ENCODE data around the gene OSBPL10. TPM values are rescaled to one million over a fixed set of nuclear protein-coding genes. Genes with fewer than 3 reads are reported as not detected.

The OSBPL10 gene
- total RNA-seq, 1 donor from 2014 or later: 3.8 TPM

DNA sequence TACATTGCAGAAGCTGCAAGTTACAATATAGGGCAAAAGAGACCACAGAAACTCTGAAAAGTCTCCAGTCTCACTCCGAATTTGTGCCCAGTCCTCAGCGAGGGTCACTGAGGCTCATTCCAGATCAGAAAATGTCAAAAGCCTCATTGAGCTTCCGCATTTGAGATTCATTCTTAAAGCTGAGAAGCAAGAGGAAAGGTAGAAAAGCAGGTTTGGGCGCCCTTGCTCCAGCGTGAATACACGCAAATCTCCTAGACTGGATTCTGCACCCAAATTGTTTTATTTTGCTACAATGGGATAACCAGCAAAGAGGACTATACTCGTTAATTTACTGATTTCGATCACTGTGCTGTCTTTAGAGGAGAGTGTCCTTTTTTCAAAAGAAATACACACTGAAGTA lies 236.1 kb downstream of the OSBPL10 start:
- H3K4me3 Mint-ChIP-seq (ENCODE audit: unreplicated experiment): no peak overlapping the region
- no peaks in the 10 kb centered on the region for H3K27me3 Mint-ChIP-seq (ENCODE audit: unreplicated experiment)
- H3K4me1 Mint-ChIP-seq (ENCODE audit: low read depth, unreplicated experiment): peaks cover 3% of the 10 kb centered on the region
- no peaks in the 10 kb centered on the region for H3K36me3 Mint-ChIP-seq (ENCODE audit: unreplicated experiment)
- no peak overlapping the region for H3K27ac Mint-ChIP-seq (ENCODE audit: unreplicated experiment)
- no peaks in the 10 kb centered on the region for H3K9me3 Mint-ChIP-seq (ENCODE audit: unreplicated experiment)
- TF ChIP-seq, protein P1, sequence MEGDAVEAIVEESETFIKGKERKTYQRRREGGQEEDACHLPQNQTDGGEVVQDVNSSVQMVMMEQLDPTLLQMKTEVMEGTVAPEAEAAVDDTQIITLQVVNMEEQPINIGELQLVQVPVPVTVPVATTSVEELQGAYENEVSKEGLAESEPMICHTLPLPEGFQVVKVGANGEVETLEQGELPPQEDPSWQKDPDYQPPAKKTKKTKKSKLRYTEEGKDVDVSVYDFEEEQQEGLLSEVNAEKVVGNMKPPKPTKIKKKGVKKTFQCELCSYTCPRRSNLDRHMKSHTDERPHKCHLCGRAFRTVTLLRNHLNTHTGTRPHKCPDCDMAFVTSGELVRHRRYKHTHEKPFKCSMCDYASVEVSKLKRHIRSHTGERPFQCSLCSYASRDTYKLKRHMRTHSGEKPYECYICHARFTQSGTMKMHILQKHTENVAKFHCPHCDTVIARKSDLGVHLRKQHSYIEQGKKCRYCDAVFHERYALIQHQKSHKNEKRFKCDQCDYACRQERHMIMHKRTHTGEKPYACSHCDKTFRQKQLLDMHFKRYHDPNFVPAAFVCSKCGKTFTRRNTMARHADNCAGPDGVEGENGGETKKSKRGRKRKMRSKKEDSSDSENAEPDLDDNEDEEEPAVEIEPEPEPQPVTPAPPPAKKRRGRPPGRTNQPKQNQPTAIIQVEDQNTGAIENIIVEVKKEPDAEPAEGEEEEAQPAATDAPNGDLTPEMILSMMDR (IDR thresholded peaks at IDR 0.05; ENCODE audit: partially characterized antibody, unreplicated experiment): no peak
- no peak for DNase-seq

DNA sequence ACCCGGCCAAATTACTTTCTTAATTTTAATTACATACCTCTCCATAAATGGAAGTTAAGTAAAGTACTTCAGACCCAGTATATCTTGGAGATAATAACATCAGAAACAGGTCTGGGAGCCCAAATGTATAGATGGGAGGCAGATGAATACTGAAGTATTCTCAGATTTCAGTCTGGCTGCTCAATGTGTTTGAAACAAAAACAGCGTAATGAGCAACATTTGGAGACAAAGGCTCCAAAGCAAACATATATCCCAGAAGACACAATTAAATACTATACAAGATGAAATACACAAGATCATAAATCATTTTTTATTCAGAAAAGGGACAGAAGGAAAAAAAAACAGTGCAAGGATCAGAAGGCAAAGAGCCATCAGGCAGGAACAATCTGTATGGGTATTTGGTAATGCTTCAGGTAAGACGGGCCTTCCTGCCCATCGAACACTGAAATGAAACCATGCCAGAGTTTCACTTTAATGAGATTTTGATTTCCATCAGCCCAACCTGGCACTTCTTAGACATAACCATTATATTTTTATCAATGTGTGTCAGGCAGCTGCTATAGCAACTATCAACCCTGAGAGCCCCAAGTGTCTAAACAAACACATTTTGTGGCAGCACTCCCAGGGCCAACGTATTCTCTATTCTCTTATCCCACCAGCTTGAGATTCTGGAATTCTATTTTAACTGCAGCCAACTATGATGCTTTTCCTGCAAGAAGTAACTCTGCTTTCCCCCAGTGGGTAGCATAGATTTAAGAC lies 237.6 kb downstream of the OSBPL10 start:
- Mint-ChIP-seq H3K27me3 (ENCODE audit: unreplicated experiment) (no peaks in the 10 kb centered on the region), H3K4me1 (ENCODE audit: low read depth, unreplicated experiment) (no peaks in the 10 kb centered on the region), H3K27ac (ENCODE audit: unreplicated experiment) (no peak overlapping the region), H3K4me3 (ENCODE audit: unreplicated experiment) (no peak overlapping the region), H3K36me3 (ENCODE audit: unreplicated experiment) (no peaks in the 10 kb centered on the region), H3K9me3 (ENCODE audit: unreplicated experiment) (no peaks in the 10 kb centered on the region)
- DNase-seq: no peak
- TF ChIP-seq, protein P1 (IDR thresholded peaks at IDR 0.05; ENCODE audit: partially characterized antibody, unreplicated experiment): no peak

DNA sequence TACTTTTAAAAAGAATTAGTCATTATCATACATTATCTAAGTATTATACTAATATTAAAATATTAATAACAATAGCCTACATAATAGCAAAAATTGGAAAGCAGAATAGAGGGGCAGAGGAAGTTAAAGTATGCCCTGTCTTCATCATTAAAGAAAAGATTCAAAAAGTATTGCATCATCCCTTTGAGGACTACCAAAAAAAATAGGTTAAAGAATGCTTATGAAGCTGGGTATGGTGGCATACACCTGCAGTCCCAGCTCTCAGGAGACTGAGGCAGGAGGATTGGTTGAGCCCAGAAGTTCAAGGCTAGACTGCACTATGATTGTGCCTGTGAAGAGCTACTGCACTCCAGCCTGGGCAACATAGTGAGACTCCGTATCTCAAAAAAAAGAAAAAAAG lies 240.7 kb downstream of the OSBPL10 start:
- no peak for DNase-seq
- TF ChIP-seq, protein P1 (IDR thresholded peaks at IDR 0.05; ENCODE audit: partially characterized antibody, unreplicated experiment): no peak
- peaks cover 2% of the 10 kb centered on the region for H3K9me3 Mint-ChIP-seq (ENCODE audit: unreplicated experiment)
- no peaks in the 10 kb centered on the region for H3K36me3 Mint-ChIP-seq (ENCODE audit: unreplicated experiment)
- H3K4me3 Mint-ChIP-seq (ENCODE audit: unreplicated experiment): no peak overlapping the region
- no peaks in the 10 kb centered on the region for H3K27me3 Mint-ChIP-seq (ENCODE audit: unreplicated experiment)
- no peaks in the 10 kb centered on the region for H3K4me1 Mint-ChIP-seq (ENCODE audit: low read depth, unreplicated experiment)
- H3K27ac Mint-ChIP-seq (ENCODE audit: unreplicated experiment): no peak overlapping the region

DNA sequence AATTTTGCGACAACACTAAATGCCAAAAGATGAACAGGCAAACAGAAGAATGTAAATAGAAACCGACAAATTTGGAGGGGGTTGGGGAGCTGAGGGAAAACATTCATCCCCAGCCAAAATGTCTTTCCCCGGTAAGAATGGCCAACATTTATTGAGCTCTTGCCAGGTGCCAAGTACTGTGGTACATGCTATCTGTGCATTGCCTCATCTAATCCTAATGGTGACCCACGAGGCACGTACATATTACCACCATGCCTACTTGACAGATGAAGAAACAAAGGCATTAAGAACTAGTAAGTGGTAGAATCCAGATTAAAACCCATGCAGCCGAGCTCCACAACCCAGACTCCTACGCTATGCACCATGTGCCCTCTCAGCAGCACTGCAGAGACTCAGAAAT lies 242.7 kb downstream of the OSBPL10 start:
- no peaks in the 10 kb centered on the region for H3K4me1 Mint-ChIP-seq (ENCODE audit: low read depth, unreplicated experiment)
- no peaks in the 10 kb centered on the region for H3K27me3 Mint-ChIP-seq (ENCODE audit: unreplicated experiment)
- TF ChIP-seq, protein P1 (IDR thresholded peaks at IDR 0.05; ENCODE audit: partially characterized antibody, unreplicated experiment): no peak
- H3K9me3 Mint-ChIP-seq (ENCODE audit: unreplicated experiment): peaks cover 2% of the 10 kb centered on the region
- no peaks in the 10 kb centered on the region for H3K36me3 Mint-ChIP-seq (ENCODE audit: unreplicated experiment)
- H3K4me3 Mint-ChIP-seq (ENCODE audit: unreplicated experiment): no peak overlapping the region
- DNase-seq: no peak
- H3K27ac Mint-ChIP-seq (ENCODE audit: unreplicated experiment): no peak overlapping the region

DNA sequence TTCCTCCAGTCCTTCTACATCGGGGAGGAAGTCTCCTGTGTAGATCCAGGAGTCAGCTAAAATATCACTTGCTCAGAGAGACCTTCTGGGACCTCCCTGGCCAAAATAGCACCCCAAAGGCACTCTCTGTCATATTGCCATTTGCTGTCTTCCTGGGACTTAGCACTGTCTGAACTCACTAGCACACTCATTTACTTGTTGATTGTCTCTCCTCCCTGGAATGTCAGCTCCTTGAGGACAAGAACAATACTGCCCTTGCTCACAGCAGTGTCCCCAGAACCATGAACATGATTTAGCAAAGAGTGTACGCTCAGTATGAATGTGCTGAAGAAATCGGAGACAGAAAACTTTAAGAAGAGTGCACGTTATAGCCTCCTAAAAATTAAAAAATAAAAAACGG lies 245.4 kb downstream of the OSBPL10 start:
- no peaks in the 10 kb centered on the region for H3K4me1 Mint-ChIP-seq (ENCODE audit: low read depth, unreplicated experiment)
- no peak overlapping the region for H3K27ac Mint-ChIP-seq (ENCODE audit: unreplicated experiment)
- TF ChIP-seq, protein P1 (IDR thresholded peaks at IDR 0.05; ENCODE audit: partially characterized antibody, unreplicated experiment): no peak
- no peaks in the 10 kb centered on the region for H3K36me3 Mint-ChIP-seq (ENCODE audit: unreplicated experiment)
- H3K9me3 Mint-ChIP-seq (ENCODE audit: unreplicated experiment): peaks cover 2% of the 10 kb centered on the region
- H3K27me3 Mint-ChIP-seq (ENCODE audit: unreplicated experiment): peaks cover 2% of the 10 kb centered on the region
- no peak for DNase-seq
- H3K4me3 Mint-ChIP-seq (ENCODE audit: unreplicated experiment): no peak overlapping the region

Measured in glutamatergic neuron (in vitro differentiated cells).